GM23248 (cell line): ENCODE measurements around the gene ATAD1.

ENCODE experiments used
- EZH2 ChIP-seq: fragments of 200-600 bp; sonication (generic); IDR thresholded peaks from 2 replicates; pipeline ENCODE4 v1.6.1; 2018; ENCODE audit warnings: antibody characterized with exemption, mild to moderate bottlenecking; ENCODE audit not compliant: insufficient read depth, poor library complexity, severe bottlenecking
- EZH2phosphoT487 ChIP-seq: fragments of 200-600 bp; sonication (generic); IDR thresholded peaks from 2 replicates; pipeline ENCODE4 v1.6.1; 2018; ENCODE audit warnings: antibody characterized with exemption, moderate library complexity, mild to moderate bottlenecking, low read depth; ENCODE audit not compliant: insufficient read depth

DNA sequence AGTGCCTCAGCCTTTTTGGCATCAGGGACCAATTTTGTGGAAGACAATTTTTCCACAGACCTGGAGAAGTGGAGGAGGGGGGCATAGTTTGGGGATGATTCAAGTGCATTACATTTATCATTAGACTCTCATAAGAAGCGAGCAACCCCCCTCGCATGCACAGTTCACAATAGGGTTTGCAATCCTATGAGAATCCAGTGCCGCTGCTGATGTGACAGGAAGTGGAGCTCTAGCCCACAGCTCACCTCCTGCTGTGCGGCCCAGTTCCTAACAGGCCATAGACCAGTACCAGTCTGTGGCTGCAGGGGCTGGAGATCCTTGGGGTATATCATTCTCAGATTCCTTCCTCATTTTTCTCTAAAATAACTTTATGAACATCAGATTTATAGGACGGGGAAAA, 50.8 kb downstream of the ATAD1 start:
- TF ChIP-seq EZH2: no peak
- TF ChIP-seq EZH2phosphoT487: no peak
